SK-N-MC (cell line): ENCODE measurements around the gene RUSF1.

ENCODE experiments used
- EZH2 ChIP-seq: fragments of 200-600 bp; sonication (generic); IDR thresholded peaks from one replicate; pipeline ENCODE4 v1.6.1; 2017; ENCODE audit warnings: antibody characterized with exemption
- POLR2AphosphoS5 ChIP-seq: IDR thresholded peaks from 2 replicates; pipeline ENCODE4 v1.6.1; 2012; ENCODE audit warnings: mild to moderate bottlenecking, low read depth, low read length, borderline replicate concordance

GRCh38 chr16:31486045-31486444, 22.1 kb downstream of the RUSF1 start:
- TF ChIP-seq POLR2AphosphoS5: no peak
- no peak for TF ChIP-seq EZH2
